GM19035 (cell line): Measurements from ENCODE around the gene EEF1A2.
A peak's percentile ranks its signal among the peaks of the same experiment; 100 is the strongest.
"Not testable (repeated sequence)": the region's sequence is repeated elsewhere in the genome, so short reads cannot be mapped to it uniquely, and the experiment has no call there.

Source experiments
- ATAC-seq: cut with Tn5 transposase; IDR thresholded peaks from one replicate; pipeline ENCODE4 v1.9.1; 2021; ENCODE audit not compliant: unreplicated experiment

The EEF1A2 gene

GRCh38 chr20:63520934-63521601 is 22.2 kb upstream of the EEF1A2 start:
- ATAC-seq, result peak; percentile 44

DNA sequence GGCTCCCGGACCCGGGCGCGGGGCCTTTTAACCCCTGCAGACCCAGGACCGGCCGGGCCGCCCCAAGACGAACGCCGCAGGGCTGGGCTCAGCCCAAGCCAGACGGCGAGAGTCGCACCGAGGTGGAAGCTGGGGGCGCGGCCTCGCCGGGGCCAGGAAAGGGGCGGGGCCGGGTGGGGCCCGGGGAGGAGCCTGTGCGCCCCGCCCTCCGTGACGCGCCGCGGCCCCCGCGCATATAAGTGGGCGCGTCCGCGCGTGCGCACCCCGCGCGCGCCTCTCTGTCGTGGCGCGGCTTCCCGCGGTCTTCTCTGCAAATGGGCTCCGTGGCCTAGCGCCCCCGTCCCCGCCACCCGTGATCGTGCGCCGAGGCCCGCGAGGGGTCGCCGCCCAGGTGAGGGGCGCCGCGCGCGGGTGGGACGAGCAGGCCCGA is 21.6 kb upstream of the EEF1A2 start, which contains the start of gene PPDPF:
Gene PPDPF (plus strand): TSS at position 262 of the 430 bp plus-strand sequence. CDS start 544 bp downstream, outside the sequence.
- peak; percentile 76 for ATAC-seq

DNA sequence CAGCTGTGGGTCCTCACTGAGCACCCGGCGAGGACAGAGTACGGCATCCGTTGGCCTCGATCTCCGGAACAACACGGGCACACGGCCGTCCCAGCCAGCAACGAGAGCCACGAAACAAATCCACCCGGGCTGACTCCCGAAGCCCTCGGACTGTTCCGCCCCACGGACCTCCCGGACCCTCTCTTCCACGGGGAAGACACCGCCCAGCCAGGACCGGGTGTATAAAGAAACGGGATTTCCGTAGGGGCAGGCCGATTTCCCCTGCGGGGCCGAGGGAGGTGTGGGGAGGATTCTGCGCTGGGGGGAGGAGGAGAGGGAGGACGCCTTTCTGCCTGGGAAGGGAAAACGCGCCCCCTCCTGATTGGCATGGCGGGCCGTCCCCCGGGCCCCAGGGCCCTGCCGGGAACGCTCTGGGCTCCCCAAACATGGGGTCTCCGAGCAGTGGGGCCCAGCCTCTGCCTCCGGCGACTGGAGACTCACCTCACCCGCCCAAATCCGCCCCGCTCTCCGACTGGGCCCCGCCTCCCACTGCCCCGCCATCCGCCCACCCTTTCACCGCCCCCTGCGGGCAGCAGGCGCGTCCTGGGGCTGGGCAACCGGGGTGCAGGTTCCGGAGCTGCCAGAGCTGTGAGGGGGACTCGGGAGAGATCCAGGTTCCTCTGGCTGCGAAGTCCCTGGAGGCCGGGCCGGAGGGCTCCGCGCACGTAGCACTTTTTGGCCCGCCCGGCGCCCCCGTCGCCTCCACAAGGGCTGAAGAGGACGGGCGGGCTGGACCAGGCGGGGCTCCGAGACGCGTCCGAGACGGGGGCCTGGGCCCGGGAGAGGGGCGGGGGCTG is 21.0 kb upstream of the EEF1A2 start:
- peak; percentile 45 for ATAC-seq

DNA sequence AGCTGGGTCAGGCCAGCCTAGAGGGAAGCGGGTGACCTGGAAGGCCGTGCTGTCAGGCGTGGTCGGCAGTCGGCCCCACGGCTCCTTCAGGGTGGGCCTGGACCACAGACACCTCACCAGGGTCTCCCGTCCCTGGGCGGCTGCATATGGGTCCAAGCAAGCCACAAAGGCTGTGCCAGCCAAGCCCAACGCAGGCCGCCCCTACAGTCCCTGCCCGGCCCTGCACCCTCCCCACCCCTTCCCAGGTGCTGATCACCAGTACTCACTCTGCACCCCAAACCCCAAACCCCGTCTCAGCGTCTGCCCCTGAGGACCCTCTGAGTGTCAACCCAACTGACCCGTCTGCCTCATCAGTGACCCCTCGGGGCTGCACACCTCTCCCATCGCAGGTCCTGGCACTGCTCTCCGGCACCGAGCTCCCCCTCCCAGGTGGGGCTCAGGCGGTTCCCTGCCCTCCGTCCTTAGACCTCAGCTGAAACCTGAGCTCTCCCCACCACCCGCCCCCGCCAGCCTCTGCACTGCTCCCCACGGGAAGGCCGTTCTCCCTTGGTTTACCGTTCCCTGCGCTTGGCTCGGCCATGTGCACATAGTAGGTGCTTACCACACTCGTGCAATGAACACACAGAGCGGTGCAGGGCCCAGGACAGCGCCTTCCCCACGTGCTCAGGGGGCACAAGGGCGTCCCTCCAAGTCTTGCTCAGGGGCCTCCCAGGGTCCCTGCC is 20.2 kb upstream of the EEF1A2 start:
- no peak for ATAC-seq

- no peak for ATAC-seq
These were observed 19.5 kb upstream of the EEF1A2 start for GRCh38 chr20:63518351-63518861.

- ATAC-seq, result no peak
These were observed 18.8 kb upstream of the EEF1A2 start for GRCh38 chr20:63517376-63518309.

GRCh38 chr20:63514520-63514919 is 15.6 kb upstream of the EEF1A2 start:
- not testable (repeated sequence) for ATAC-seq

GRCh38 chr20:63513207-63513606 is 14.3 kb upstream of the EEF1A2 start:
- no peak for ATAC-seq

DNA sequence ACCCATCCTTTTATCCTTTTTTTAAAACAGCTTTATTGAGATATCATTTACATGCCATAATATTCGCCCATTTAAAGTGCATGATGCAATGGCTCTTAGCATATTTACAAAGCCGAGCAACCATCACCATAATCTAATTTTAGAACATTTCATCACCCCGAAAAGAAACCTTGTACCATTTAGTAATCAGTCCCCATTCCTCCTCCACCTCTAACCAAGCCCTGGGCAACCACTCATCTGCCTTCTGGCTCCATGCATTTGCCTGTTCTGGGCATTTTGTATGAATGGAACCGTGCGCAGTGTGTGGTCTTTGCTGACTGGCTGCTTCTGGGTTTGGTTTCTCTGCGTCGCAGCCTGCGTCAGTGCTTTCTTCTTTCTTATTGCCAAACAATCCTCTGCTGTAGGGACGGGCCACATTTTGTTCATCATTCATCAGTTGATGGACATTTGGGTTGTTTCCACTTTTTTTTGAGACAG is 10.2 kb upstream of the EEF1A2 start:
- no peak for ATAC-seq

DNA sequence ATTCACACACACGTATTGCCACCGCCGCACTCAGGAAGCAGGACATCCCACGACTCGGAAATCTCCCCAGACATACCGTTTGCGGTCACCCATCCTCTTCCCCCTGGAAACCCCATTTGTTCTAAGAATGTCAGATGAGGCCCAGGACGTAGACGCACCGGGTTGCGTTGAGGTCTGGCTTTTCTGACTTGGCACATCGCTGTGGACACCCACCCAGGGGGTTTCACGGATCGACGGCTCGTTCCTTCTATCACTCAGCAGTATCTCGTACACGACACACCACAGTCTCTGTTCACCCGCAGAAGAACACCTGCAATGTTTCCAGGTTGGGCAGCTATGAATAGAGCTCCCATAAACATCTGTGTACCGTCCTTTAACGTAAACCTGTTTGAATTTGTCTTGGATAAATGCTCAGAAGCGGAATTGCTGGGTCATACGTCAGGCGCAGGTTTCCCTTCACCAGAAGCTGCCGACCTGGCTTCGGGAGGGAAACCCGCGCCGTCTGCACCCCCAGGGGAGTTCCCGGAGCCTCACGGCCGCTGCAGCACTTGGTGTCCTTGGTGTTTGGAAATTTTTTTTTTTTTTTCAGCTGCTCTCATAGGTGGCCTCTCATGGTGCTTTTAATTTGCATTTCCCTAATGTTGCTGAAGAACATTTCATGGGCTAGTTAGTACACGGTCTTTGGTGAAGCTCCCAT is 9.3 kb upstream of the EEF1A2 start:
- no peak for ATAC-seq

- no peak for ATAC-seq
These were observed 8.3 kb upstream of the EEF1A2 start for GRCh38 chr20:63507083-63507743.

DNA sequence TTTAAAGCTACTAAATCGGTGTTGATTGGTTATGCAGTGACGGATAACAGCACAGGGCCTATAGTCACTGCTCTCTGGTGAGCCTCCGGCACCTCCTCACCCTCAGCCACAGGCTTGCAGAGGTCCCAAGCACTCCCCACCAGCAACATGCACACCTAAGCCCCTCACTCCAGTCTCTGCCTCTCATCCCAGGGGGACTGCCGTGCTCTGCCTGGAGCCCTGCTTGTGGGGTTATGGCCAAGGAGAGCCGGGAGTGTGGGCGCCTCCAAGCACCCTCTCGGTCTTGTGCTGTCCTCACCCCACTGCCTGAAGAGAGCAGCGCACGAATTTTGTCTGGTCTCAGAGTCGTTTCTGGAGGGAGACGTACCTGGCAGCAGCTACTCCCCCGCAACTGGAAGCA is 6.8 kb upstream of the EEF1A2 start:
- no peak for ATAC-seq

- no peak for ATAC-seq
These were observed 6.4 kb upstream of the EEF1A2 start for GRCh38 chr20:63505281-63505680.

DNA sequence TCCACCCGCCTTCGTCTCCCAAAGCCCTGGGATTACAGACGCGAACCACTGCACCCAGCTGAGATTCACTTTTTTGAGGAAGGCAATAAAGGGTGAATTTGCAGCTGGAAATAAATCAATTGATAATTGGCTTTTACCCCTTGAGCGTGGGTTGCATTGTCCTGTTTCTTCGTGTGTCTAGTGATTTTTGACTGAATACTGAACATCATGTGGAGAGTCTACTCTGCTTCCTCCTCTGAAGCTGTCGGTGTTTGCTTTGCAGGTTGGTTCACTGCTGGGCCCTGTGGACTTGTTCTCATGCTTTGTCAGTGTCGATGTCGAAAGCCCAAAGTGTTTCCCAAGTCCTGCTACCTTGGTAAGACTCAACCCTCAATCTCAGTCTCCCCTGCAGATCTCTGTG is 5.8 kb upstream of the EEF1A2 start:
- no peak for ATAC-seq

- no peak for ATAC-seq
These were observed 4.6 kb upstream of the EEF1A2 start for GRCh38 chr20:63503524-63503923.

DNA sequence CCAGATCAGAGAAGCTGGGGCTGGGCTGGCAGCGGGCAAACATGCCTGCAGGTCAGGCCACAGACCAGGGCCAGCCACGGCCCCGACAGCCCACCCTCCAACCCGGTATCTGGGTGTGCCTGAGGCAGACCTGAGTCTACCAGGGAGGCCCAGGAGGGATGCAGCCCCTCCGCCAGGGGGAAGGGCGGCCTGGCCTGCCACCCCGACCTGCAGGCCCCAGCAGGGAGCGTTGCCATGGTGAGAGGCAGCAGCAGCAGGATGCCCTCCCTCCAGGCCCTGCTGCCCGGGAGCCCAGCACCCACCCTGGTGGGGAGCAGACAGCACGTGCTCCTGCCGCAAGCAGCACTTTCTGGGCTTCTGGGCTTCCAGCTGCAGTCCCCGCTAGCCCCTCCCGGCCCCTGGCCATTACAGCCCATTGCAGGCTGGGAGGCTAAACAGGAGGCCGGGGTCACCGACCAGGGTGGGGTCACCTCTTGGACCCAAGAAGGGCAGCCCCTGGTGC is 3.8 kb upstream of the EEF1A2 start:
- no peak for ATAC-seq

- no peak for ATAC-seq
These were observed 3.2 kb upstream of the EEF1A2 start for GRCh38 chr20:63501818-63502670.
